DND-41 (cell line): ENCODE results near the gene TDRD12.

ENCODE experiments used
- ATAC-seq: fragments of 200-7000 bp; cut with Tn5 transposase; 3 replicates; pipeline ENCODE4 v1.9.1; 2021; ENCODE audit warnings: low read depth; ENCODE audit not compliant: insufficient read depth
- DNase-seq: peaks from one replicate; pipeline ENCODE4 v3.0.0-alpha.2; 2020
- H2AFZ ChIP-seq: 2 replicates; pipeline ENCODE4 v1.6.0; 2012; ENCODE audit warnings: low read depth, low read length
- H3K27ac ChIP-seq: 2 replicates; pipeline ENCODE4 v1.5.1; 2012; ENCODE audit warnings: low read length, inconsistent platforms
- H3K27me3 ChIP-seq: fragments of 200-600 bp; sonication (generic); 2 replicates; pipeline ENCODE4 v1.6.0; 2012; ENCODE audit warnings: low read length, mild to moderate bottlenecking, inconsistent platforms; ENCODE audit not compliant: insufficient read depth, poor library complexity
- H3K36me3 ChIP-seq: 2 replicates; pipeline ENCODE4 v1.5.1; 2012; ENCODE audit warnings: low read length, inconsistent platforms; ENCODE audit not compliant: insufficient read depth
- H3K4me1 ChIP-seq: 2 replicates; pipeline ENCODE4 v1.5.1; 2012; ENCODE audit warnings: mild to moderate bottlenecking, low read length; ENCODE audit not compliant: insufficient read depth
- H3K4me2 ChIP-seq: 2 replicates; pipeline ENCODE4 v1.6.0; 2012; ENCODE audit warnings: mild to moderate bottlenecking, moderate library complexity, low read length, inconsistent platforms; ENCODE audit not compliant: insufficient read depth
- H3K4me3 ChIP-seq, 2 experiments: fragments of 200-600 bp in 1 of 2; shearing (Covaris generic) in 1 of 2; 2 replicates each; pipeline ENCODE4 v1.5.1; 2012 to 2016; ENCODE audit warnings: inconsistent platforms in 2 of 2, low read length in 2 of 2, mild to moderate bottlenecking in 2 of 2, low read depth in 1 of 2, moderate library complexity in 1 of 2
- H3K79me2 ChIP-seq: 2 replicates; pipeline ENCODE4 v1.6.0; 2012; ENCODE audit warnings: low read length, inconsistent platforms; ENCODE audit not compliant: insufficient read depth
- H3K9ac ChIP-seq: 2 replicates; pipeline ENCODE4 v1.6.0; 2012; ENCODE audit warnings: low read depth, mild to moderate bottlenecking, inconsistent platforms, low read length, moderate library complexity
- H3K9me3 ChIP-seq: 2 replicates; pipeline ENCODE4 v1.5.1; 2012; ENCODE audit warnings: low read length, moderate library complexity, mild to moderate bottlenecking, inconsistent platforms; ENCODE audit not compliant: insufficient read depth, severe bottlenecking
- H4K20me1 ChIP-seq: 2 replicates; pipeline ENCODE4 v1.6.0; 2012; ENCODE audit warnings: low read length; ENCODE audit not compliant: insufficient read depth
- CTCF ChIP-seq: IDR thresholded peaks from 2 replicates; pipeline ENCODE4 v1.5.1; 2012; ENCODE audit warnings: borderline replicate concordance, low read length, moderate library complexity, mild to moderate bottlenecking; ENCODE audit not compliant: poor library complexity, severe bottlenecking; ENCODE audit errors: extremely low read depth
- EZH2 ChIP-seq: IDR thresholded peaks from 3 replicates; pipeline ENCODE4 v1.6.1; 2012; ENCODE audit warnings: borderline replicate concordance, low read depth, mild to moderate bottlenecking, moderate library complexity, low read length, inconsistent platforms; ENCODE audit not compliant: severe bottlenecking

TDRD12 gene

GRCh38 chr19:32717496-32717895, 2.1 kb upstream of the TDRD12 start:
- ATAC-seq: no peak
- Histone ChIP-seq H3K27ac (no peak overlapping the region), H3K79me2 (no peaks in the 10 kb centered on the region)

GRCh38 chr19:32718286-32718685, 1.3 kb upstream of the TDRD12 start:
- ATAC-seq: 0 out of 3 replicates have a peak, but pooled peaks have one; percentile 14
- no peaks in the 10 kb centered on the region for H3K9me3 ChIP-seq
- DNase-seq: no peak
- H3K79me2 ChIP-seq: no peaks in the 10 kb centered on the region
- no peaks in the 10 kb centered on the region for H3K4me1 ChIP-seq
- H3K4me3 ChIP-seq: no peak overlapping the region
- H3K27ac ChIP-seq: no peak overlapping the region
- H4K20me1 ChIP-seq: no peaks in the 10 kb centered on the region
- H3K9ac ChIP-seq: no peak overlapping the region
- no peak overlapping the region for H2AFZ ChIP-seq
- H3K4me2 ChIP-seq: no peak overlapping the region
- H3K27me3 ChIP-seq: no peaks in the 10 kb centered on the region
- no peak for TF ChIP-seq EZH2
- peaks cover 5% of the 10 kb centered on the region; the same call in 1 of the 2 replicates for H3K36me3 ChIP-seq

More at GRCh38 chr19:32717496-32717895, 2.1 kb upstream of the TDRD12 start:
- TF ChIP-seq EZH2 (no peak), CTCF (no peak)
- no peaks in the 10 kb centered on the region for H4K20me1 ChIP-seq
- H2AFZ ChIP-seq: no peak overlapping the region
- H3K4me1 ChIP-seq: no peaks in the 10 kb centered on the region
- no peak overlapping the region for H3K9ac ChIP-seq
- H3K36me3 ChIP-seq: peaks cover 12% of the 10 kb centered on the region; the same call in 1 of the 2 replicates
- no peak overlapping the region for H3K4me2 ChIP-seq
- H3K4me3 ChIP-seq: no peak overlapping the region
- DNase-seq: no peak
- no peaks in the 10 kb centered on the region for H3K27me3 ChIP-seq
- no peaks in the 10 kb centered on the region for H3K9me3 ChIP-seq

- H3K9ac ChIP-seq: no peak overlapping the region
- no peak overlapping the region for H3K4me3 ChIP-seq
- no peak overlapping the region for H3K4me2 ChIP-seq
- H3K9me3 ChIP-seq: no peaks in the 10 kb centered on the region
- DNase-seq: no peak
- H4K20me1 ChIP-seq: no peaks in the 10 kb centered on the region
- no peaks in the 10 kb centered on the region for H3K27me3 ChIP-seq
- no peak for ATAC-seq
- no peaks in the 10 kb centered on the region for H3K36me3 ChIP-seq
- no peak overlapping the region for H2AFZ ChIP-seq
- no peaks in the 10 kb centered on the region for H3K79me2 ChIP-seq
- no peak overlapping the region for H3K27ac ChIP-seq
- no peaks in the 10 kb centered on the region for H3K4me1 ChIP-seq
- TF ChIP-seq EZH2: no peak
Observed at GRCh38 chr19:32720216-32720935, 809 bp downstream of the TDRD12 start.

GRCh38 chr19:32720936-32721250, 1.3 kb downstream of the TDRD12 start:
- TF ChIP-seq EZH2 (no peak), CTCF (no peak)
- Histone ChIP-seq H3K9me3 (no peaks in the 10 kb centered on the region), H3K9ac (no peak overlapping the region), H3K4me3 (no peak overlapping the region), H3K79me2 (no peaks in the 10 kb centered on the region), H2AFZ (no peak overlapping the region), H3K27ac (no peak overlapping the region), H4K20me1 (no peaks in the 10 kb centered on the region), H3K4me2 (no peak overlapping the region), H3K27me3 (no peaks in the 10 kb centered on the region), H3K36me3 (no peaks in the 10 kb centered on the region), H3K4me1 (no peaks in the 10 kb centered on the region)
- no peak for DNase-seq
- no peak for ATAC-seq
